Renal cortex interstitium (tissue), 11 donors: Measurements from ENCODE around the gene BEST4. TPM values are rescaled to one million over a fixed set of nuclear protein-coding genes. Genes with fewer than 3 reads are reported as not detected.
A peak's percentile ranks its signal among the peaks of the same experiment; 100 is the strongest.
"Not testable (repeated sequence)": the region's sequence is repeated elsewhere in the genome, so short reads cannot be mapped to it uniquely, and the experiment has no call there.

Experiments
- DNase-seq, 11 donors: peaks; one replicate each; pipeline ENCODE4 v3.0.0-alpha.2; 2013; ENCODE audit warnings: low read depth in 9 of 11, low spot score in 4 of 11; ENCODE audit errors: extremely low read depth in 1 of 11
- polyA plus RNA-seq, 3 donors: library from polyadenylated mRNA; unstranded; fragments of 120-200 nt; gene quantifications; one replicate each; pipeline ENCODE4 v1.2.1, GENCODE V29; 2013; ENCODE audit not compliant: insufficient read length in 3 of 3

Gene BEST4
- polyA plus RNA-seq, 3 donors = 0.37 to 0.67 (median 0.65) TPM

- no peak for DNase-seq
Observed at GRCh38 chr1:44806025-44806703, 18.2 kb upstream of the BEST4 start.

GRCh38 chr1:44805311-44806024 lies 17.5 kb upstream of the BEST4 start:
- no peak for DNase-seq

- no peak for DNase-seq
Observed at GRCh38 chr1:44803312-44804095, 15.5 kb upstream of the BEST4 start.

- no peak for DNase-seq
Observed at GRCh38 chr1:44803062-44803311, 15.0 kb upstream of the BEST4 start.

GRCh38 chr1:44802306-44803061 lies 14.5 kb upstream of the BEST4 start:
- DNase-seq = no peak

GRCh38 chr1:44801491-44802305 lies 13.7 kb upstream of the BEST4 start:
- DNase-seq = peak in 1 of 11 donors; percentile 28

- DNase-seq = peak in 10 of 11 donors; percentile 92 to 96 (median 96)
Observed at GRCh38 chr1:44799770-44800584, 12.0 kb upstream of the BEST4 start, which contains the start of gene PLK3. PLK3 (plus strand) TSS chr1:44800377; CDS start chr1:44800464, 87 bp downstream.

GRCh38 chr1:44798481-44799365 lies 10.8 kb upstream of the BEST4 start:
- no peak for DNase-seq

- not testable (repeated sequence) for DNase-seq
Observed at GRCh38 chr1:44797886-44798285, 9.9 kb upstream of the BEST4 start.

GRCh38 chr1:44792736-44793502 lies 4.9 kb upstream of the BEST4 start:
- no peak for DNase-seq

- DNase-seq = no peak
Observed at GRCh38 chr1:44790968-44791801, 3.2 kb upstream of the BEST4 start.

GRCh38 chr1:44787506-44787905 lies 464 bp downstream of the BEST4 start:
- DNase-seq = no peak

- DNase-seq = no peak
Observed at GRCh38 chr1:44786841-44787426, 1.0 kb downstream of the BEST4 start.

- peak in 2 of 11 donors; percentile 72 to 74 for DNase-seq
Observed at GRCh38 chr1:44786138-44786840, 1.7 kb downstream of the BEST4 start.
